GM12878 (cell line): ENCODE results near the gene DPPA2. TPM values are rescaled to one million over a fixed set of nuclear protein-coding genes. Genes with fewer than 3 reads are reported as not detected.

Experiments
- ATAC-seq: fragments of 200-7000 bp; cut with Tn5 transposase; 3 replicates; pipeline ENCODE4 v1.9.1; 2020; ENCODE audit warnings: mild to moderate bottlenecking, moderate library complexity
- BruUV-seq: library from RNA; stranded (reverse); fragments of 400-500 nt; replicated peaks from 2 replicates; lab custom pipeline; 2021; lab: Mats Ljungman, UMichigan
- CTCF ChIA-PET: fragments of 300-600 bp; sonication (Branson Sonifier 250); formaldehyde crosslinking; extraction: SDS; loops from one replicate; lab custom pipeline; 2021; ENCODE audit warnings: inconsistent platforms; lab: Yijun Ruan, JAX
- POLR2A ChIA-PET: fragments of 350-600 bp; formaldehyde crosslinking; extraction: SDS; loops from one replicate; lab custom pipeline; 2021; ENCODE audit warnings: inconsistent platforms; lab: Charles Lee
- RAD21 ChIA-PET: fragments of 300-600 bp; sonication (Branson Sonifier 250); formaldehyde crosslinking; loops from one replicate; lab custom pipeline; 2023; ENCODE audit warnings: antibody characterized with exemption; ENCODE audit not compliant: unreplicated experiment; lab: Charles Lee
- SMC1A ChIA-PET: fragments of 300-600 bp; sonication (Branson Sonifier 250); formaldehyde crosslinking; loops from one replicate; lab custom pipeline; 2023; ENCODE audit not compliant: unreplicated experiment, uncharacterized antibody; lab: Charles Lee
- DNase-seq: peaks from one replicate; pipeline ENCODE4 v3.0.0-alpha.2; 2011; ENCODE audit warnings: low read depth, low spot score
- FAIRE-seq: peaks from 3 replicates; lab custom pipeline; 2011; peaks lifted over from hg19 to GRCh38; lab: Jason Lieb, UNC
- H2AFZ ChIP-seq: 2 replicates; pipeline ENCODE4 v1.6.0; 2011; ENCODE audit warnings: low read depth, low read length, control low read depth; ENCODE audit not compliant: control insufficient read depth
- H3K27ac ChIP-seq: 2 replicates; pipeline ENCODE4 v1.5.1; 2011; ENCODE audit warnings: control low read depth; ENCODE audit not compliant: control insufficient read depth, insufficient read depth
- H3K27me3 ChIP-seq, 2 experiments: replicated peaks in 1 of 2; 2 replicates each; pipeline versions ENCODE4 v1.6.0 to v1.6.1; 2011; ENCODE audit warnings: low read length in 1 of 2; ENCODE audit not compliant: control insufficient read depth in 2 of 2, insufficient read depth in 2 of 2
- H3K36me3 ChIP-seq, 2 experiments: 2 replicates each; pipeline ENCODE4 v1.5.1; 2011; ENCODE audit warnings: low read length in 1 of 2; ENCODE audit not compliant: control insufficient read depth in 2 of 2, insufficient read depth in 2 of 2
- H3K4me1 ChIP-seq: 2 replicates; pipeline ENCODE4 v1.6.1; 2011; ENCODE audit warnings: mild to moderate bottlenecking, low read length, moderate library complexity, mixed read lengths; ENCODE audit not compliant: control insufficient read depth, insufficient read depth
- H3K4me2 ChIP-seq: 2 replicates; pipeline ENCODE4 v1.6.0; 2011; ENCODE audit warnings: control low read depth; ENCODE audit not compliant: control insufficient read depth, insufficient read depth
- H3K4me3 ChIP-seq: fragments of 200-600 bp; sonication (generic); 2 replicates; pipeline ENCODE4 v1.5.1; 2016
- H3K79me2 ChIP-seq: 2 replicates; pipeline ENCODE4 v1.6.0; 2011; ENCODE audit warnings: low read length; ENCODE audit not compliant: control insufficient read depth, insufficient read depth
- H3K9ac ChIP-seq: 2 replicates; pipeline ENCODE4 v1.8.0; 2011; ENCODE audit warnings: low read length, control low read depth, mixed read lengths; ENCODE audit not compliant: control insufficient read depth, insufficient read depth
- H3K9me3 ChIP-seq: replicated peaks from 3 replicates; pipeline ENCODE4 v1.5.1; 2011; ENCODE audit warnings: mild to moderate bottlenecking, low read length; ENCODE audit not compliant: control insufficient read depth, insufficient read depth
- H4K20me1 ChIP-seq: 2 replicates; pipeline ENCODE4 v1.6.0; 2011; ENCODE audit not compliant: control insufficient read depth, insufficient read depth
- EP300 ChIP-seq, 2 experiments: fragments of 150-350 bp in 1 of 2; IDR thresholded peaks; 2 replicates each; pipeline ENCODE4 v1.6.1; 2011 to 2012; ENCODE audit warnings: low read depth in 2 of 2, low read length in 2 of 2, borderline replicate concordance in 1 of 2, improper control_type of control experiment in 1 of 2, inconsistent platforms in 1 of 2; ENCODE audit not compliant: control insufficient read depth in 1 of 2
- GATAD2B ChIP-seq: fragments of 450-650 bp; conservative IDR thresholded peaks from 2 replicates; pipeline ENCODE4 v1.6.1; 2017; ENCODE audit warnings: low read depth, mild to moderate bottlenecking, moderate library complexity
- JUNB ChIP-seq: IDR thresholded peaks from 2 replicates; pipeline ENCODE4 v1.6.1; 2016; ENCODE audit warnings: antibody characterized with exemption, mild to moderate bottlenecking
- MTA3 ChIP-seq: IDR thresholded peaks from 2 replicates; pipeline ENCODE4 v1.6.1; 2012; ENCODE audit warnings: low read length, inconsistent platforms, borderline replicate concordance
- MXI1 ChIP-seq: fragments of 150-350 bp; IDR thresholded peaks from 2 replicates; pipeline ENCODE4 v1.6.1; 2011; ENCODE audit warnings: low read depth, mild to moderate bottlenecking, inconsistent platforms, low read length, improper control_type of control experiment
- NFIC ChIP-seq: IDR thresholded peaks from 2 replicates; pipeline ENCODE4 v1.6.1; 2012; ENCODE audit warnings: low read depth, mild to moderate bottlenecking, inconsistent platforms, low read length, moderate library complexity
- NR2F1 ChIP-seq: fragments of 450-650 bp; conservative IDR thresholded peaks from 2 replicates; pipeline ENCODE4 v1.6.1; 2017; ENCODE audit warnings: mild to moderate bottlenecking
- SMAD5 ChIP-seq: IDR thresholded peaks from 2 replicates; pipeline ENCODE4 v1.6.1; 2016; ENCODE audit warnings: antibody characterized with exemption, low read depth
- SREBF2 ChIP-seq: IDR thresholded peaks from 2 replicates; pipeline ENCODE4 v1.6.1; 2012; ENCODE audit warnings: mild to moderate bottlenecking, low read length
- TAF1 ChIP-seq: IDR thresholded peaks from 2 replicates; pipeline ENCODE4 v1.6.1; 2011; ENCODE audit warnings: mild to moderate bottlenecking, low read depth, low read length, borderline replicate concordance
- TBL1XR1 ChIP-seq: IDR thresholded peaks from 2 replicates; pipeline ENCODE4 v1.6.1; 2012; ENCODE audit warnings: low read depth, low read length, improper control_type of control experiment
- ZNF207 ChIP-seq: fragments of 450-650 bp; IDR thresholded peaks from 2 replicates; pipeline ENCODE4 v1.6.1; 2014; ENCODE audit warnings: antibody characterized with exemption, mild to moderate bottlenecking, borderline replicate concordance
- ZZZ3 ChIP-seq: IDR thresholded peaks from 2 replicates; pipeline ENCODE4 v1.6.1; 2011; ENCODE audit warnings: low read depth; ENCODE audit not compliant: control insufficient read depth, insufficient read length
- in situ Hi-C: fragments of 300-500 bp; cut with MboI; formaldehyde crosslinking; loops from 9 replicates; pipeline ENCODE4 v1.14.3; 2018; ENCODE audit warnings: mixed read lengths
- intact Hi-C: fragments of 100-400 bp; cut with micrococcal nuclease; formaldehyde crosslinking; loops from one replicate; pipeline ENCODE4 v1.14.2; 2022; ENCODE audit not compliant: unreplicated experiment
- polyA plus RNA-seq, 11 experiments: library from polyadenylated mRNA; depleted of rRNA in 4 of 11; unstranded in 6 of 11; stranded (reverse) in 5 of 11; fragments of >200 nt; fragmentation: Nextera tagmentation in 4 of 11; fragmentation: Illumina TruSeq in 1 of 11; extraction: Ambion mirVana in 4 of 11; extraction: Trizol in 1 of 11; gene quantifications; 1 replicate in 1 of 11; 2 replicates in 10 of 11; pipeline versions ENCODE4 v1.2.1 to v1.2.3, GENCODE V29; 2011 to 2016; ENCODE audit warnings: inconsistent platforms in 2 of 11, missing spikeins in 2 of 11, low read depth in 1 of 11
- total RNA-seq, 4 experiments: library from RNA; depleted of rRNA in 3 of 4; stranded (reverse); fragments of >200 nt in 3 of 4; fragmentation: Illumina TruSeq in 1 of 4; extraction: Trizol in 1 of 4; gene quantifications; 2 replicates each; pipeline versions ENCODE4 v1.2.1 to v1.2.3, GENCODE V29; 2013 to 2021
- TF ChIP-seq, protein P1 (sequence below): IDR thresholded peaks from 2 replicates; pipeline ENCODE4 v1.6.1; 2011; ENCODE audit warnings: low read depth, low read length, improper control_type of control experiment, borderline replicate concordance
- TF ChIP-seq, protein P2 (sequence below): IDR thresholded peaks from 2 replicates; pipeline ENCODE4 v1.6.1; 2012; ENCODE audit warnings: low read depth, low read length, improper control_type of control experiment
- TF ChIP-seq, protein P3 (sequence below): fragments of 450-650 bp; IDR thresholded peaks from 2 replicates; pipeline ENCODE4 v1.6.1; 2018; ENCODE audit warnings: mild to moderate bottlenecking, low read depth, moderate library complexity; ENCODE audit not compliant: partially characterized antibody

The DPPA2 gene
- total and polyA plus RNA-seq, 10 of the 15 experiments (the other 5 are each of a cell fraction or from before 2014, with no cell fraction given): not detected

DNA sequence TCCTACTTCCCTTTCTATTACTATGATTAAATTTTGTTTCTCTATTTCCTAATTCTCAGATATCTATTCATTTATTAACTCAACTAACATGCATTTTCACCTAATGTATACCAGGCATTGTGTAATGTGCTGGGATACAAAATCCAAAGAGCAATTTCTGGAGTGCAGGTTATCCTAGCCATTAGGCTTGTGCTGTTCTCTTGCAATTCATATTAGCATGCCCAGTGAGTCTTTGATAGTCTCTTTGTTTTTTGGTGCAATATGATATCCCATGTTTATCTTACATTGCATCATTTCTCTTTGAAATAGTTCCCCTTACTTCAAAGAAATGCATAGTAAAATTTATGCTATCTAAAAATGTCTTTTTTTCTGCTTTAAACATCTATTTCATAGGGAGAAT lies 34.9 kb upstream of the DPPA2 start:
- H4K20me1 ChIP-seq: no peaks in the 10 kb centered on the region
- no peaks in the 10 kb centered on the region for H3K9me3 ChIP-seq
- SMC1A ChIA-PET: no interaction called here
- no peak for TF ChIP-seq TBL1XR1
- TF ChIP-seq ZZZ3: no peak
- TF ChIP-seq EP300 (IDR thresholded peaks at IDR 0.05; ENCODE audit: borderline replicate concordance in 1 of 2, control insufficient read depth in 1 of 2, low read depth in 2 of 2, low read length in 2 of 2): no peak
- TF ChIP-seq JUNB: no peak
- TF ChIP-seq SREBF2: no peak
- TF ChIP-seq MXI1: no peak
- TF ChIP-seq GATAD2B: no peak
- TF ChIP-seq MTA3: no peak
- TF ChIP-seq, protein P1, sequence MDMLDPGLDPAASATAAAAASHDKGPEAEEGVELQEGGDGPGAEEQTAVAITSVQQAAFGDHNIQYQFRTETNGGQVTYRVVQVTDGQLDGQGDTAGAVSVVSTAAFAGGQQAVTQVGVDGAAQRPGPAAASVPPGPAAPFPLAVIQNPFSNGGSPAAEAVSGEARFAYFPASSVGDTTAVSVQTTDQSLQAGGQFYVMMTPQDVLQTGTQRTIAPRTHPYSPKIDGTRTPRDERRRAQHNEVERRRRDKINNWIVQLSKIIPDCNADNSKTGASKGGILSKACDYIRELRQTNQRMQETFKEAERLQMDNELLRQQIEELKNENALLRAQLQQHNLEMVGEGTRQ: no peak
- no peak for TF ChIP-seq SMAD5
- TF ChIP-seq ZNF207: no peak
- no peak for TF ChIP-seq NR2F1
- no peak for TF ChIP-seq NFIC
- TF ChIP-seq, protein P2, sequence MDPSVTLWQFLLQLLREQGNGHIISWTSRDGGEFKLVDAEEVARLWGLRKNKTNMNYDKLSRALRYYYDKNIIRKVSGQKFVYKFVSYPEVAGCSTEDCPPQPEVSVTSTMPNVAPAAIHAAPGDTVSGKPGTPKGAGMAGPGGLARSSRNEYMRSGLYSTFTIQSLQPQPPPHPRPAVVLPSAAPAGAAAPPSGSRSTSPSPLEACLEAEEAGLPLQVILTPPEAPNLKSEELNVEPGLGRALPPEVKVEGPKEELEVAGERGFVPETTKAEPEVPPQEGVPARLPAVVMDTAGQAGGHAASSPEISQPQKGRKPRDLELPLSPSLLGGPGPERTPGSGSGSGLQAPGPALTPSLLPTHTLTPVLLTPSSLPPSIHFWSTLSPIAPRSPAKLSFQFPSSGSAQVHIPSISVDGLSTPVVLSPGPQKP: no peak
- no peak for TF ChIP-seq TAF1
- TF ChIP-seq, protein P3, sequence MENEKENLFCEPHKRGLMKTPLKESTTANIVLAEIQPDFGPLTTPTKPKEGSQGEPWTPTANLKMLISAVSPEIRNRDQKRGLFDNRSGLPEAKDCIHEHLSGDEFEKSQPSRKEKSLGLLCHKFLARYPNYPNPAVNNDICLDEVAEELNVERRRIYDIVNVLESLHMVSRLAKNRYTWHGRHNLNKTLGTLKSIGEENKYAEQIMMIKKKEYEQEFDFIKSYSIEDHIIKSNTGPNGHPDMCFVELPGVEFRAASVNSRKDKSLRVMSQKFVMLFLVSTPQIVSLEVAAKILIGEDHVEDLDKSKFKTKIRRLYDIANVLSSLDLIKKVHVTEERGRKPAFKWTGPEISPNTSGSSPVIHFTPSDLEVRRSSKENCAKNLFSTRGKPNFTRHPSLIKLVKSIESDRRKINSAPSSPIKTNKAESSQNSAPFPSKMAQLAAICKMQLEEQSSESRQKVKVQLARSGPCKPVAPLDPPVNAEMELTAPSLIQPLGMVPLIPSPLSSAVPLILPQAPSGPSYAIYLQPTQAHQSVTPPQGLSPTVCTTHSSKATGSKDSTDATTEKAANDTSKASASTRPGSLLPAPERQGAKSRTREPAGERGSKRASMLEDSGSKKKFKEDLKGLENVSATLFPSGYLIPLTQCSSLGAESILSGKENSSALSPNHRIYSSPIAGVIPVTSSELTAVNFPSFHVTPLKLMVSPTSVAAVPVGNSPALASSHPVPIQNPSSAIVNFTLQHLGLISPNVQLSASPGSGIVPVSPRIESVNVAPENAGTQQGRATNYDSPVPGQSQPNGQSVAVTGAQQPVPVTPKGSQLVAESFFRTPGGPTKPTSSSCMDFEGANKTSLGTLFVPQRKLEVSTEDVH: no peak
- TF ChIP-seq, all 136 proteins: peak for 0
- Histone ChIP-seq H3K4me3 (no peak overlapping the region), H2AFZ (no peak overlapping the region), H3K4me1 (no peaks in the 10 kb centered on the region), H3K27me3 (no peaks in the 10 kb centered on the region), H3K27ac (no peak overlapping the region), H3K4me2 (no peak overlapping the region), H3K79me2 (no peaks in the 10 kb centered on the region), H3K9ac (no peak overlapping the region), H3K36me3 (no peaks in the 10 kb centered on the region)
- CTCF ChIA-PET: no interaction called here
- no TSS peak for BruUV-seq
- RAD21 ChIA-PET: no interaction called here
- FAIRE-seq (no peak), DNase-seq (no peak), ATAC-seq (no peak)
- in situ Hi-C loops: no loop called here
- POLR2A ChIA-PET: no interaction called here
- intact Hi-C loops: no loop called here
